Adrenal gland (tissue), 5 donors: ENCODE data around the gene CPT1B.

Experiments
- CTCF ChIP-seq, 6 experiments: fragments of 450-650 bp in 4 of 6; fragments of 200-600 bp in 2 of 6; sonication (generic) in 1 of 6; IDR thresholded peaks; 1 replicate in 5 of 6; 2 replicates in 1 of 6; pipeline versions ENCODE4 v1.5.1 to v1.8.0; 2016 to 2021; ENCODE audit warnings: antibody characterized with exemption in 6 of 6, mild to moderate bottlenecking in 2 of 6, moderate library complexity in 1 of 6
- POLR2A ChIP-seq, 2 donors: fragments of 450-650 bp; IDR thresholded peaks; one replicate each; pipeline ENCODE4 v1.6.1; 2017; ENCODE audit warnings: antibody characterized with exemption in 2 of 2, mild to moderate bottlenecking in 2 of 2, moderate library complexity in 1 of 2
- donor health status: DM: no; HTN: no; CAD: no.

DNA sequence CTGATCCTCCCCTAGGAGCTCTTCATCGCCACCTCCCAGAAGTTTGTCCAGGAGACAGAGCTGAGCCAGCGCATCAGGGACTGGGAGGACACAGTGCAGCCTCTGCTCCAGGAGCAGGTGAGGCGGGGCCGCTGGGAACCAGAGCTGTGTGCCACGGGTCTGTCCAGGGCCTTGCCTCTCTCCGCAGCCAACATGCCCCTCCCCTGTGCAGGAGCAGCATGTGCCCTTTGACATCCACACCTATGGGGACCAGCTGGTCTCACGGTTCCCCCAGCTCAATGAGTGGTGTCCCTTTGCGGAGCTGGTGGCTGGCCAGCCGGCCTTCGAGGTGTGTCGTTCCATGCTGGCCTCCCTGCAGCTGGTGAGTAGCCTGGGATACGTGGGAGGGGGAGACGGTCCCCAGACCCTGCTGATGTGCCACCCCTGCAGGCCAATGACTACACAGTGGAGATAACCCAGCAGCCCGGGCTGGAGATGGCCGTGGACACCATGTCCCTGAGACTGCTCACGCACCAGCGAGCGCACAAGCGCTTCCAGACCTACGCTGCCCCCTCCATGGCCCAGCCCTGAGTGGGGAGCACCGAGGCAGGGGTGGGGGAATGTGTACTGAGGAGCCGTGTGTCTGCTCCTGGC is 55.3 kb downstream of the CPT1B start:
- TF ChIP-seq CTCF (IDR thresholded peaks at IDR 0.05) (no peak), POLR2A (IDR thresholded peaks at IDR 0.05) (no peak)
